Measurements from ENCODE around the gene MFN2.

The MFN2 gene

DNA sequence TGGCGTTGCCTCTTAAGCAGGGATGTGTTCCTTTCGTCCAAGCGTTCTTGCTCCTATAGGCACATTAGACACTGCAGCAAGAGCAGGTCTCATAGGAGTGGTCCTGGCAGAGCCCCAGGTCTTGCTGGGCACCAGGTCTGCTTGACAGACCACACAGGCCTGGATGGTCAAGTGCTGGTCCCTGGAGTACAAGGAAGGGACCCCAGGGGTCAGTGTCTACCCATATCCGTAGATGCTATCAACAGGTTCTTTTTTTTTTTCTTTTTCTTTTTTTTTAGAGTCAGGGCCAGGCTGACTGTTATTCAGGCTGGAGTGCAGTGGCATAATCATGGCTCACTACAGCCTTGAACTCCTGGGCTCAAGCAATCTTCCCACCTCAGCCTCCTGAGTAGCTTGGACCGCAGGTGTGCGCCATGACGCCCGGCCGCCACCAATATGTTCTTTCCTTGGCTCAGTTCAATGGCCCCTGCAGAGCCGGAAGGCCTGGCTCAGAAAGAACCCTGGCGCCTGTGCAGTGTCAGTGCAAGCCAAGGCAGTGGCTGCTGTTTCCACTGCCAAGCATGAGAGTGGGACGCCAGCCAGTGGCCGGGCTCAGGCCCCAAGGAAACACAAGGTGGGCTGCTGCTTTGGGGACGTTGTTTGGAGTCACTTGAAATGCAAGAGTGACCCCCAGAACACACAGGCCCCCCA lies 72.9 kb downstream of the MFN2 start:
- DNase-seq, result no peak

DNA sequence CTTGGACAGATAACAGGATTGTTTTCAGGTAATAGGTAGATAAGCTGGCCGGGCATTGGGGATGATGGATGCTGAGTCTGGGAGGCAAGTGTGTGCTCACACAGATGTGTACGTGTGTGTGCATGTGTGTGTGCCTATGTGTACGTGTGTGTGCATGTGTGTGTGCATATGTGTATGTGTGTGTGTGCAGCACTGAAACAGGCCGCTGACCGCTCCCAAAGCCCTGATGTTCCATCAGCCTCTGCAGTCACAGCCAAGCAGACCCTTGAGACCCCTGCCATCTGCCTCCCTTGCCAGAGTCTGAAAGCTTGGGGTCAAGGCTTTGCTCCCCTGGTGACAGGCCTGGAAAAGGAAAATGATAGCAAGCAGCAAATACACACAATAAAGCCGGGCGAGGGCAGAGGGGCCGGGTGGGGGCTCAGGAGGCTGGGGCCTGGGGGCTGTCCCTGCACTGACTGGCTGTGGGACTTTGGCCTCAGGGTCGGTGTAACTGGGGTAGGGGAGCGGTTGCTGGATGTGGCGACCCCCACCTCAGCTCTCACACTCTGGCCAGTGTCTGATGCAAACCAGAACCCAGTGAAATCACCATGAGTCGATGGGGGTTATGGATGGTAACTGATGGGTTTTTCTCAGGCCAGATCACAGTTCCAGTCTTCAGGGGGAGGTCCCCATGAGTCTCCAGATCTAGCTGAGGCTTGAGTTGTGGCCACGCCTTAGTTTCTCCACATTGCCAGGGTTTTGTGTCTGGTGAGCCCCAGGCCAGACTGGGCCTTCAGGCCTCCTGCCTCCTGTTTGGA lies 73.7 kb downstream of the MFN2 start:
- no peak for DNase-seq

DNA sequence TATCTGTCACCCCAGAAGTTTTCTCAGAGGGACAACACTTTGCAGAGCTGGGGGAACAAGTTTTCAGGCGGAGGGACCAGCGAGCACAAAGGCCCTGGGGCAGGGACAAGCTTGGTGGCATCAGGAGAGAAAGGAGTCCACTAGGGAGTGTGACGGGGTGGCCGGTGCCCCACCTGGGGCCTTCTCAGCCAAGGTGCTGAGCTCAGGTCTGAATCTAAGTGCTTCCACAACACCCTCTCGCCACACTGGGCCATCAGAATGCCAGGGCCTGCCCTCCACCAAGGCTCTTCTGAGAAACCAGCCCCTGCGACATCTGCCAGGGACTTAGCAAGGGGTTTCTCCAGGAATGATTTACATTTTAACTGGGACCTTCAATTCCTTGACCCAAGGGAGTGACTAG lies 75.0 kb downstream of the MFN2 start:
- DNase-seq, result peak; percentile 55

DNA sequence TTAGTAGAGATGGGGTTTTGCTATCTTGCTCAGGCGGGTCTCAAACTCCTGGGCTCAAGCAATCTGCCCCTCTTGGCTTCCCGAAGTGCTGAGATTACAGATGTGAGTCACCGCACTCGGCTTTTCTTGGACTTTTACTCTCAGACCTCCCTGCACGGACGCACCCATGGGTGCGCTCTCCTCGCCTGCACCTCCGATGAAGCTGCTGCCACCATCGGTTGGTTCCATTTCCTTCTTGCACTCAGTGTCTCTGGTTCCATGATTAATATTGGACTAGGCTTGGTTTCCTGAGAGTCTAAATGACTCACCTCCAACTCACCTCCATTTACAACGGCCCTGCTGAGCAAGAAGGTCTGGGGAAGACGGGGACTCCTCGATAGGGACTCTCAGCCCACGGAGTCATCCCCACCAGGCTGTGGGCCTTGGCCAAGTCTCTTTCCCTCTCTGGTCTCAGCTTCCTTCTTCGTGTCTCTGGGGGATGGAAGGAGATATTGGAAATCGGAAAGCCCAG lies 76.1 kb downstream of the MFN2 start:
- DNase-seq, result peak; percentile 71

DNA sequence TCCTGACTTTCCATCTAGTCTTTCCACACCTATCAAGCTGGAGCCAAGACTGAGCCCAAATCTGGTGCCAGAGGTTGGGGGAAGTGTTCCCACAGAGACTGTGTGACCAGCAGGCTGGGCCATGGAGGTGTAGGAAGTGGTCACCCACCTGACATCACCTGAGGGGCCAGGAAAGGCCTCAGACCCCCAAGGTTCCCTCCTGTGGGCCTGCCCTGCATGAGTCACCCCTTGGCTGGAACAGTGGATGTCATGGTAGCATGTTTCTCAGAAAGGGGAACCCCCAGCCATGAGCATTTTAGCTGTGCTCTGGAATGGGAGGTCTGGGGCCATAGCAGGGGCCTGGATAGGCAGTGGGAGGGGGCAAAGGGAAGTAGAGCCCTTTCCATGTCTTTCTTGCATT lies 77.1 kb downstream of the MFN2 start:
- DNase-seq, result peak; percentile 74

DNA sequence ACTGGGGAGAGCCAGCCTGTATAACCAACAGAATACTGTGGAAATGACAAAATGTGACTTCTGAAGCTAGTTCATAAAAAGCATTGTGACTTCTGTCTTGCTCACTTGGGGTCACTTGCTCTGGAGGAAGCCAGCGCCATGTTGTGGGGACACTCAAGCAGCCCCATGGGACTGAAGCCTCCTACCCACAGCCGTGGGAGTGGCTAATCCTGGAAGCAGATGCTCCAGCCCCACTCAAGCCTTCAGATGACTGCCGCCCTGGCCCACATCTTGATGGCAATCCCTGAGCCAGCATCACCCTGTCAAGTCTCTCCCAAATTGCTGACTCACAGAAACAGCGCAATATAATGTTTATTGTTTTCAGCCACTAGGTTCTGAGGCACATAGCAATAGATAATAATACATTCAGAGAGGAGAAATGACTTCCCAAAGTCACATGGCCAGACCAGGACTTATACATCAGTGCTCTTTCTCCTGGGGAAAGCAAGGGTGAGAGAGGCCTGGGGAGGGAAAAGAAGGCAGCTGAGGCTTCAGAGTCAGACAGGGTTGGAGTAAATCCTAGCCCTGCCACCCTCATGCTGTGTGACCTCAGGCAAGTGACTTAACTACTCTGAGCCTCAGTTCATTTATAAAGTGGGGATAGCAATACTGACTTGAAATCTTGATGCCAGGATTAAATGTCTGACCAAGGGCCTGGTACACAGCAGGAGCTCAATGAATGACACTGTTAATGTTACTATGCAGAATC lies 77.9 kb downstream of the MFN2 start:
- DNase-seq, result peak; percentile 55

DNA sequence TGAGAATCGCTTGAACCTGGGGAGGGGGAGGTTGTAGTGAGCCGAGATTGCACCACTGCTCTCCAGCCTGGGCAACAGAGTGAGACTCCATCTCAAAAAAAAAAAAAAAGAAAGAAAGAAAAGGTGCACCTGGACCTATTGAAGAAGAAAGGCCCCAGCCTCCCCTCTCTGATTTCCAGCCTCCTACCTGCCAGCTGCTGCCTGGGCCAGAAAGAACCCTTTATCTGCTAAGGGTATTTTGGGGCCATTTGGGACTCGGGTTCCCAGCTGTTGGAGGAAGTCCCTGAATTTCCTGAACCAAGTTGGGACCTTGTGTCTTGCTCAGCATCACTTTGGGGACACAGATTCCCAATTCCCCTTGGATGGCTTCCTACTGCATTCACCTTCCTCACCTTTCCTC lies 79.0 kb downstream of the MFN2 start:
- no peak for DNase-seq

DNA sequence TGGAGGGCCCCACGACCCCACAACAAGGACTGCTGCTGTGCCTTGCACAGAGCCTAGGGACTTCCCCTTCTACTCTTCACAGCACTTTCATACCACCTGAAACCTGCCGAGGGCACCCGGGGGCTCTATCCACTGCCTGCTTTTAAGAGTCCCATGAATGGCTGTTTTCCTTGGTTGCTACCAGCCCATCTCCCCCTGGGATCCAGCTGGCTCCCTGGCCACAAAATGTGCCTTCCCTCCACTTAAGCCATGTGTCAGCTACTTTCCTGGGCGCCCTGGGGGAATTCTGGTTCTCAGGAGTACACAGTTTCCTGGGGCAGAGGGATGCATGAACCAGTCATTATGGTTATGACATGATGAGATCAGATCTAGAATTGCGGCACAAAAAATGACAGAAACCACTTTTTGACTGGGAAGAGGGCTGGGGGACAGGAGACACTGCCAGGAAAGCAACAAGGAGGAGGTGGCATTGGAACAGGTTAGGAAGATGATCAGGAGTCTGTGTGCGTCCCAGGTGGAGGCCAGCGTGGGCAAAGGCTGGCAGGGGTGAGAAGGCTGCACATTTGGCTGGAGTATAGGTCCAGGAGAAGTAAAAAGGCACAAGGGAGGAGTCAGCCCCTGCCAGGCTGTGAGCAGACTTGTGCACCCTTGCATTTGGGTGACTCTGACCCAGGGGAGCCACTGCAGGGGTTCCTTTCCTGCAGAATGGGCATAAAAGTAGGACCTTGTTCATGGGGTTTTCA lies 79.6 kb downstream of the MFN2 start:
- peak; percentile 80 for DNase-seq

DNA sequence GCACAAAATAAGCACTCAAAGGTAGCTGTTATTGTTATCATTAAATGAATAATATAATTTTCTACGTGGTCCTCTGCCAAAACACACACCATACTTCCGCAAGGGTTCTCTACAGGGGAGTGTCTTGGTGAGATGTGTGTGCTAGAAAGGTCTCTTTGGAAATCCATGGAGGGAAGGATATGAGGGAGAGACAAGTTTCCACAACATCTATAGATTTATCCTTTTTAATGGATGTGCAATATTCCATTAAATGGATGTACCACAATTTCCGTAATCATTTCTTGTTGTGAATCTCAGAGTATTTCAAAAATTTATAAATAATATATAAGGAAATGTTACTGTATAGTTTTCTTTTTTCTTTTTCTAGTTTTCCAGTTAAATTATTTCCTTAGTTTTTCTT lies 80.3 kb downstream of the MFN2 start:
- no peak for DNase-seq

All from activated CD8-positive, alpha-beta memory T cell treated with anti-CD3 and anti-CD28 coated beads, Interleukin-2, amount 50 U/mL, for 48 hours (primary cell).